Measurements from ENCODE around the gene EEPD1.

The EEPD1 gene

DNA sequence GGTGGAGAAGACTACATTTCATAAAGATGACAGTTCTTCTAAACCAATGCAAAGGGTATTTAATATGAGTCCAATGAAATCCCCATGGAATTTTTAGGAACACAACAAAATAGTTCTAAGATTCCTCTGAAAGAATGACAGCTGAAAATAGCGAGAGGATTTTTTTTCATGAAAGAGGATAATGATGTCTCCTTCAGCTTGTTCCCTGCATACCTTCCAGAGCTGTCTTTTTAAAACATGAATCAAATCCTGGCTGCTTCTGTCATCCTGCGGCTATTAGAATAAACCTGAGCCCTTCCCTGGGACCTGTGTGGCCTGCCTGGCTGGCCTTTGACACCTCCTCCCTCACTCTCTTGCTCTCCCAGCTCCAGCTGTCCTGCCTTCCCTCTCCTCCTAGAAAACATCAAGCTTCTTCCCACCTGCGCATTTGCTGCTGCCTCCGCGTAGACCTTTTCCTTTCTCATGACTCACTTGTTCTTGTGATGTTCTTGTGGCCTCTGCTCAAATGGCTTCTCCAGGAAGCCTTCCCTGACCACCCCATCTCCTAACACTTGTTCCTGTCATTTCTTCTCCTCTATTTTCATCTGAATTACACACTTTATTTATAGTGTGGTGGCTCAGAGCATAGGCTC, 57.4 kb downstream of the EEPD1 start:
- no peak for TF ChIP-seq YY1 (IDR thresholded peaks at IDR 0.05; ENCODE audit: insufficient read depth, insufficient read length)
- TF ChIP-seq ZNF274 (IDR thresholded peaks at IDR 0.05; ENCODE audit: low read depth, low read length) = no peak
- no peak for TF ChIP-seq SUZ12 (IDR thresholded peaks at IDR 0.05; ENCODE audit: extremely low read depth, insufficient read depth, insufficient read length)

GRCh38 chr7:36214608-36215456, 61.8 kb downstream of the EEPD1 start:
- H3K4me3 ChIP-seq (ENCODE audit: insufficient read length, low read depth) = no peak overlapping the region
- TF ChIP-seq ZNF274 (IDR thresholded peaks at IDR 0.05; ENCODE audit: low read depth, low read length) (no peak), YY1 (IDR thresholded peaks at IDR 0.05; ENCODE audit: insufficient read depth, insufficient read length) (no peak), SUZ12 (IDR thresholded peaks at IDR 0.05; ENCODE audit: extremely low read depth, insufficient read depth, insufficient read length) (no peak)
- no peaks in the 10 kb centered on the region for H3K27me3 ChIP-seq (ENCODE audit: insufficient read depth, insufficient read length)
- H3K9me3 ChIP-seq (ENCODE audit: insufficient read depth, low read length) = no peaks in the 10 kb centered on the region; the same call in 1 of the 2 replicates
- DNase-seq (ENCODE audit: low read depth, low spot score) = peak; percentile 63
- peak overlapping the region; percentile 46 for H3K9ac ChIP-seq (ENCODE audit: insufficient read length, low read depth)
- H3K36me3 ChIP-seq (ENCODE audit: insufficient read depth, insufficient read length, low read length) = no peaks in the 10 kb centered on the region
- peaks cover 6% of the 10 kb centered on the region for H3K4me1 ChIP-seq (ENCODE audit: insufficient read depth, insufficient read length)

More for the DNA sequence above, 57.4 kb downstream of the EEPD1 start:
- no peaks in the 10 kb centered on the region for H3K36me3 ChIP-seq (ENCODE audit: insufficient read depth, insufficient read length, low read length)
- no peaks in the 10 kb centered on the region for H3K27me3 ChIP-seq (ENCODE audit: insufficient read depth, insufficient read length)
- DNase-seq (ENCODE audit: low read depth, low spot score) = no peak
- no peak overlapping the region for H3K4me3 ChIP-seq (ENCODE audit: insufficient read length, low read depth)
- H3K4me1 ChIP-seq (ENCODE audit: insufficient read depth, insufficient read length) = peaks cover 9% of the 10 kb centered on the region
- no peaks in the 10 kb centered on the region; the same call in 1 of the 2 replicates for H3K9me3 ChIP-seq (ENCODE audit: insufficient read depth, low read length)
- no peak overlapping the region for H3K9ac ChIP-seq (ENCODE audit: insufficient read length, low read depth)

- H3K9me3 ChIP-seq (ENCODE audit: insufficient read depth, low read length) = no peaks in the 10 kb centered on the region; the same call in 1 of the 2 replicates
- no peak overlapping the region for H3K4me3 ChIP-seq (ENCODE audit: insufficient read length, low read depth)
- peaks cover 6% of the 10 kb centered on the region for H3K4me1 ChIP-seq (ENCODE audit: insufficient read depth, insufficient read length)
- no peaks in the 10 kb centered on the region for H3K36me3 ChIP-seq (ENCODE audit: insufficient read depth, insufficient read length, low read length)
- H3K27me3 ChIP-seq (ENCODE audit: insufficient read depth, insufficient read length) = no peaks in the 10 kb centered on the region
- no peak for DNase-seq (ENCODE audit: low read depth, low spot score)
- TF ChIP-seq YY1 (IDR thresholded peaks at IDR 0.05; ENCODE audit: insufficient read depth, insufficient read length) (no peak), SUZ12 (IDR thresholded peaks at IDR 0.05; ENCODE audit: extremely low read depth, insufficient read depth, insufficient read length) (no peak), ZNF274 (IDR thresholded peaks at IDR 0.05; ENCODE audit: low read depth, low read length) (no peak)
- H3K9ac ChIP-seq (ENCODE audit: insufficient read length, low read depth) = no peak overlapping the region
Measured at GRCh38 chr7:36215457-36215765, 62.4 kb downstream of the EEPD1 start.

DNA sequence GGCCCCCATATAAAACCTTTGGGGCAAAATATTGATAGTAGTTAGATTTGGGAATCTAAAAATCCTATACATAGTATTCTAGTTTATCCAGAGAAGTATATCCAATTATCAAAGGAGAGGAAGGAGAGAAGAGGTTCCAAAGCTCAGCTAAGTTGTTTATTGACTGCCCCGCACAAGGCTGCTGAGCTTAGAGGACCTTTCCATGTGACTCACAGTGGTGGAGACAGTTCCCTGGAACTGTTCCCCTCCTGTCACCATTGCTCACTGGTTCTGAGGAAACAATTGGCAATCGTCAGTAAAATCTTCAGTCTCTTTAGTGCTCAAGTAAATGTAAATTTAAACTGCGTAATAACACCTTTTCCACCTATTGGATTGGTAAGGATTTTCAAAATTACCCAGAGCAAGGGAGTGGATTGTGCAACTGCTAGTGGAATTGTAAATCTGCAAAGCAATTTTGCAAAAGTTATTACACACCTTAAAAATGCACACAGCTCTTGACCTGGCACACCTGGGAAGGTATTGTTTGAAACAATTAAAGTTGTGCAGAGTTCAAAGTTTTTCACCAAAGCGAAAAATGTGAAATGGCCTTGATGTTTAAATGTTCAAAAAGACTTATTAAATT, 63.1 kb downstream of the EEPD1 start:
- Histone ChIP-seq H3K4me1 (ENCODE audit: insufficient read depth, insufficient read length) (peaks cover 6% of the 10 kb centered on the region), H3K27me3 (ENCODE audit: insufficient read depth, insufficient read length) (no peaks in the 10 kb centered on the region), H3K9me3 (ENCODE audit: insufficient read depth, low read length) (no peaks in the 10 kb centered on the region; the same call in 1 of the 2 replicates), H3K4me3 (ENCODE audit: insufficient read length, low read depth) (no peak overlapping the region), H3K9ac (ENCODE audit: insufficient read length, low read depth) (no peak overlapping the region), H3K36me3 (ENCODE audit: insufficient read depth, insufficient read length, low read length) (no peaks in the 10 kb centered on the region)
- no peak for DNase-seq (ENCODE audit: low read depth, low spot score)
- TF ChIP-seq YY1 (IDR thresholded peaks at IDR 0.05; ENCODE audit: insufficient read depth, insufficient read length) = no peak
- no peak for TF ChIP-seq SUZ12 (IDR thresholded peaks at IDR 0.05; ENCODE audit: extremely low read depth, insufficient read depth, insufficient read length)
- no peak for TF ChIP-seq ZNF274 (IDR thresholded peaks at IDR 0.05; ENCODE audit: low read depth, low read length)

DNA sequence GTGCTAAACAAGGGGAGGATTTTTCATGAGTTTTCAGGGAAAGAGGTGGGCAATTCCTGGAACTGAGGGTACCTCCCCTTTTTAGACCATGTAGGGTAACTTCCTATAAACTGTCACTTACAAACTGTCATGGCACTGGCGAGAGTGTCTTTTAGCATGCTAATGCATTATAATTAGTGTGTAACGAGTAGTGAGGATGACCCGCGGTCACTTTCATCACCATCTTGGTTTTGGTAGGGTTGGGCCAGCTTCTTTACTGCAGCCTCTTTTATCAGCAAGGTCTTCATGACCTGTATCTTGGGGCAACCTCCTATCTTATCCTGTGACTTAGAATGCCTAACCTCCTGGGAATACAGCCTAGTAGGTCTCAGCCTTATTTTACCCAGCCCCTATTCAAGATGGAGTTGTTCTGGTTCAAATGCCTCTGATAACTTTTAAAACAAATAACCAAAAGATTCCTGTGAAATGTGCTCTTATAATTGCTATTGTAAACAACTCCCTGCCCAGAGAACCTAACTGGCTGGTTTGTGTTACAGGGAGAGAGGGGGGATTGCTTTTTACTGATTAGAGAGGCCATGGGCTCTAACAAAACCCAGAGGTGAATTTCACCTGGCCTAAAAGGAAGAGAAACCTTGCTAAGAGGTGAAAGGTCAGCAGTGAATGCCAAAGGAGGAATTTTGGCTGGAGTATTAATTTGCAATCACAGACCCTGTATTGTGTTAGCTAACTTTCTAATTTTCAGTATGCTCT, 64.3 kb downstream of the EEPD1 start:
- H3K4me3 ChIP-seq (ENCODE audit: insufficient read length, low read depth) = no peak overlapping the region
- TF ChIP-seq YY1 (IDR thresholded peaks at IDR 0.05; ENCODE audit: insufficient read depth, insufficient read length) (no peak), SUZ12 (IDR thresholded peaks at IDR 0.05; ENCODE audit: extremely low read depth, insufficient read depth, insufficient read length) (no peak), ZNF274 (IDR thresholded peaks at IDR 0.05; ENCODE audit: low read depth, low read length) (no peak)
- no peaks in the 10 kb centered on the region; the same call in 1 of the 2 replicates for H3K9me3 ChIP-seq (ENCODE audit: insufficient read depth, low read length)
- H3K27me3 ChIP-seq (ENCODE audit: insufficient read depth, insufficient read length) = no peaks in the 10 kb centered on the region
- peaks cover 6% of the 10 kb centered on the region for H3K4me1 ChIP-seq (ENCODE audit: insufficient read depth, insufficient read length)
- H3K36me3 ChIP-seq (ENCODE audit: insufficient read depth, insufficient read length, low read length) = no peaks in the 10 kb centered on the region
- DNase-seq (ENCODE audit: low read depth, low spot score) = no peak
- H3K9ac ChIP-seq (ENCODE audit: insufficient read length, low read depth) = no peak overlapping the region

DNA sequence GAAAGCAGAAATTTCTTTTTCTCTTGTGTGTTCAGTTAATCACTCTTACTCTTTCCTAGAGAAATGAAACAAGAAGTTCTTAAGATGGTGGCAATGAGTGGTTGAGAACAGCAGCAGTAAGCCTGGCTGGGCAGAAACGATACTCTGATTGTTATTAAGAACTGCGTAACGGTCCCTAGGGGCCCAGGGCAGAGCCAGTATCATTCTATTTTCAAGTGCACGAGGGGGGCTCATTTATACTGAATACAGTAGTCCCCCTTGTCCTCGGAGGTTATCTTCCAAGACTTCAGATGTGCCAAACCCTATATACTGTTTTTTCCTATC, 64.9 kb downstream of the EEPD1 start:
- H3K9ac ChIP-seq (ENCODE audit: insufficient read length, low read depth) = no peak overlapping the region

More for the DNA sequence above, 64.9 kb downstream of the EEPD1 start:
- DNase-seq (ENCODE audit: low read depth, low spot score) = no peak
- peaks cover 6% of the 10 kb centered on the region for H3K4me1 ChIP-seq (ENCODE audit: insufficient read depth, insufficient read length)
- no peak overlapping the region for H3K4me3 ChIP-seq (ENCODE audit: insufficient read length, low read depth)
- H3K36me3 ChIP-seq (ENCODE audit: insufficient read depth, insufficient read length, low read length) = no peaks in the 10 kb centered on the region
- no peaks in the 10 kb centered on the region; the same call in 1 of the 2 replicates for H3K9me3 ChIP-seq (ENCODE audit: insufficient read depth, low read length)
- TF ChIP-seq YY1 (IDR thresholded peaks at IDR 0.05; ENCODE audit: insufficient read depth, insufficient read length) (no peak), ZNF274 (IDR thresholded peaks at IDR 0.05; ENCODE audit: low read depth, low read length) (no peak), SUZ12 (IDR thresholded peaks at IDR 0.05; ENCODE audit: extremely low read depth, insufficient read depth, insufficient read length) (no peak)
- no peaks in the 10 kb centered on the region for H3K27me3 ChIP-seq (ENCODE audit: insufficient read depth, insufficient read length)
